ENCODE data around the gene NTM.

- TF ChIP-seq POLR2A (IDR thresholded peaks at IDR 0.05) (no peak), CTCF (IDR thresholded peaks at IDR 0.05) (no peak), EP300 (IDR thresholded peaks at IDR 0.05; ENCODE audit: low read depth) (no peak)
Measured at GRCh38 chr11:132057266-132057665, 686.9 kb downstream of the NTM start.

Measured in transverse colon (tissue), 3 donors.